H9 (cell line): ENCODE measurements around the gene SURF4. TPM values are rescaled to one million over a fixed set of nuclear protein-coding genes. Genes with fewer than 3 reads are reported as not detected.

Source experiments
- DNase-seq: peaks from one replicate; pipeline ENCODE4 v3.0.0-alpha.2; 2017
- H2AFZ ChIP-seq: one replicate; pipeline ENCODE4 v1.6.1; 2013; ENCODE audit warnings: mild to moderate bottlenecking, low read length, control low read depth, moderate library complexity
- H2AK5ac ChIP-seq: 2 replicates; pipeline ENCODE4 v1.6.1; 2013; ENCODE audit warnings: low read length, control low read depth, mixed read lengths; ENCODE audit not compliant: insufficient read length
- H2BK120ac ChIP-seq: one replicate; pipeline ENCODE4 v1.6.1; 2013; ENCODE audit warnings: low read depth, mild to moderate bottlenecking, low read length, control low read depth, inconsistent platforms; ENCODE audit not compliant: poor library complexity, severe bottlenecking
- H2BK12ac ChIP-seq: 2 replicates; pipeline ENCODE4 v1.6.1; 2013; ENCODE audit warnings: low read length, control low read depth, mixed read lengths, low read depth; ENCODE audit not compliant: insufficient read length
- H2BK15ac ChIP-seq: 2 replicates; pipeline ENCODE4 v1.6.1; 2013; ENCODE audit warnings: low read depth, low read length, control low read depth
- H2BK20ac ChIP-seq: one replicate; pipeline ENCODE4 v1.6.1; 2013; ENCODE audit warnings: low read depth, mild to moderate bottlenecking, low read length, control low read depth, inconsistent platforms; ENCODE audit not compliant: poor library complexity, severe bottlenecking
- H2BK5ac ChIP-seq: 2 replicates; pipeline ENCODE4 v1.6.1; 2013; ENCODE audit warnings: low read length, control low read depth, mixed read lengths; ENCODE audit not compliant: insufficient read length
- H3K14ac ChIP-seq: 2 replicates; pipeline ENCODE4 v1.6.1; 2013; ENCODE audit warnings: low read length, control low read depth; ENCODE audit not compliant: insufficient read depth
- H3K18ac ChIP-seq: 2 replicates; pipeline ENCODE4 v1.6.1; 2013; ENCODE audit warnings: low read depth, mild to moderate bottlenecking, mixed read lengths, low read length, control low read depth; ENCODE audit not compliant: insufficient read length
- H3K23ac ChIP-seq: 2 replicates; pipeline ENCODE4 v1.6.1; 2013; ENCODE audit warnings: low read length, control low read depth, mixed read lengths, low read depth; ENCODE audit not compliant: insufficient read length
- H3K23me2 ChIP-seq: 2 replicates; pipeline ENCODE4 v1.6.1; 2013; ENCODE audit warnings: low read depth, mild to moderate bottlenecking, mixed read lengths, low read length, control low read depth; ENCODE audit not compliant: insufficient read length, poor library complexity, severe bottlenecking
- H3K27ac ChIP-seq: 2 replicates; pipeline ENCODE4 v1.5.1; 2013; ENCODE audit warnings: low read length, control low read depth, mixed read lengths, low read depth; ENCODE audit not compliant: insufficient read length
- H3K27me3 ChIP-seq: 2 replicates; pipeline ENCODE4 v1.6.1; 2013; ENCODE audit warnings: low read length, control low read depth, inconsistent platforms; ENCODE audit not compliant: insufficient read depth
- H3K4ac ChIP-seq: 2 replicates; pipeline ENCODE4 v1.6.1; 2013; ENCODE audit warnings: low read depth, mild to moderate bottlenecking, control low read depth, inconsistent platforms, low read length, moderate library complexity
- H3K4me1 ChIP-seq: 2 replicates; pipeline ENCODE4 v1.6.1; 2013; ENCODE audit warnings: low read length, control low read depth, inconsistent platforms; ENCODE audit not compliant: insufficient read depth
- H3K4me2 ChIP-seq: 2 replicates; pipeline ENCODE4 v1.6.1; 2013; ENCODE audit warnings: low read length, control low read depth, mixed read lengths; ENCODE audit not compliant: insufficient read length, insufficient read depth
- H3K56ac ChIP-seq: 2 replicates; pipeline ENCODE4 v1.6.1; 2013; ENCODE audit warnings: low read depth, mild to moderate bottlenecking, mixed read lengths, low read length, control low read depth; ENCODE audit not compliant: insufficient read length
- H3K79me1 ChIP-seq: 2 replicates; pipeline ENCODE4 v1.6.1; 2013; ENCODE audit warnings: low read depth, mild to moderate bottlenecking, moderate library complexity, low read length, control low read depth, inconsistent platforms; ENCODE audit not compliant: insufficient read depth, poor library complexity, severe bottlenecking
- H3K79me2 ChIP-seq: 2 replicates; pipeline ENCODE4 v1.6.1; 2013; ENCODE audit warnings: low read length, control low read depth, inconsistent platforms; ENCODE audit not compliant: insufficient read depth
- H3K9ac ChIP-seq: 2 replicates; pipeline ENCODE4 v1.6.1; 2013; ENCODE audit warnings: low read length, control low read depth, mixed read lengths; ENCODE audit not compliant: insufficient read length; ENCODE audit errors: extremely low read depth
- H3K9me3 ChIP-seq: one replicate; pipeline ENCODE4 v1.6.1; 2013; ENCODE audit warnings: low read depth, low read length, inconsistent platforms; ENCODE audit not compliant: control insufficient read depth
- H3T11ph ChIP-seq: one replicate; pipeline ENCODE4 v1.6.1; 2013; ENCODE audit warnings: mild to moderate bottlenecking, low read length, control low read depth, inconsistent platforms
- H4K20me1 ChIP-seq: one replicate; pipeline ENCODE4 v1.6.1; 2013; ENCODE audit not compliant: control insufficient read depth, insufficient read length, insufficient read depth
- H4K5ac ChIP-seq: 2 replicates; pipeline ENCODE4 v1.6.1; 2013; ENCODE audit warnings: low read depth, mild to moderate bottlenecking, mixed read lengths, low read length, control low read depth; ENCODE audit not compliant: insufficient read length
- H4K8ac ChIP-seq: replicated peaks from 2 replicates; pipeline ENCODE4 v1.6.1; 2013; ENCODE audit warnings: low read length, control low read depth, mixed read lengths, low read depth; ENCODE audit not compliant: insufficient read length
- H4K91ac ChIP-seq: 2 replicates; pipeline ENCODE4 v1.6.1; 2013; ENCODE audit warnings: low read depth, mild to moderate bottlenecking, moderate library complexity, mixed read lengths, low read length, control low read depth; ENCODE audit not compliant: insufficient read length
- H3K27ac Mint-ChIP-seq, 3 experiments: 2 replicates in 2 of 3; 3 replicates in 1 of 3; pipeline ENCODE4 v1.8.0; 2020 to 2021; ENCODE audit warnings: mixed read lengths in 3 of 3, mild to moderate bottlenecking in 1 of 3, moderate library complexity in 1 of 3
- H3K27me3 Mint-ChIP-seq: 2 replicates; pipeline ENCODE4 v1.8.0; 2021; ENCODE audit warnings: low read depth, mild to moderate bottlenecking, moderate library complexity, mixed read lengths
- H3K36me3 Mint-ChIP-seq, 3 experiments: 2 replicates in 2 of 3; 3 replicates in 1 of 3; pipeline ENCODE4 v1.8.0; 2020 to 2021; ENCODE audit warnings: low read depth in 3 of 3, mixed read lengths in 3 of 3; ENCODE audit not compliant: insufficient read depth in 1 of 3
- H3K4me1 Mint-ChIP-seq, 2 experiments: 2 replicates each; pipeline ENCODE4 v1.8.0; 2020; ENCODE audit warnings: mixed read lengths in 2 of 2
- H3K4me3 Mint-ChIP-seq, 2 experiments: 2 replicates in 1 of 2; 3 replicates in 1 of 2; pipeline ENCODE4 v1.8.0; 2020 to 2021; ENCODE audit warnings: mild to moderate bottlenecking in 2 of 2, mixed read lengths in 2 of 2, moderate library complexity in 1 of 2
- H3K9me3 Mint-ChIP-seq, 2 experiments: 2 replicates in 1 of 2; 3 replicates in 1 of 2; pipeline ENCODE4 v1.8.0; 2020; ENCODE audit warnings: mild to moderate bottlenecking in 2 of 2, mixed read lengths in 2 of 2, moderate library complexity in 1 of 2
- WGBS: extraction: QIAGEN DNeasy Blood & Tissue Kit; methylation state at CpG from one replicate; pipeline ENCODE4 v1.1.7; 2013; ENCODE audit warnings: missing lambda C conversion rate, low lambda C conversion rate, mixed read lengths; ENCODE audit not compliant: insufficient read length; ENCODE audit errors: extremely low coverage; 5-methylcytosine and 5-hydroxymethylcytosine counted together
- total RNA-seq: library from RNA; stranded (reverse); gene quantifications from 2 replicates; pipeline ENCODE4 v1.2.1, GENCODE V29; 2021
- TF ChIP-seq, protein P1 (sequence below): fragments of 200-600 bp; sonication (generic); conservative IDR thresholded peaks from 3 replicates; pipeline ENCODE4 v1.8.0; 2021; ENCODE audit warnings: antibody characterized with exemption, mild to moderate bottlenecking

Gene SURF4
- total RNA-seq, 1 experiment from 2014 or later = 146 TPM

DNA sequence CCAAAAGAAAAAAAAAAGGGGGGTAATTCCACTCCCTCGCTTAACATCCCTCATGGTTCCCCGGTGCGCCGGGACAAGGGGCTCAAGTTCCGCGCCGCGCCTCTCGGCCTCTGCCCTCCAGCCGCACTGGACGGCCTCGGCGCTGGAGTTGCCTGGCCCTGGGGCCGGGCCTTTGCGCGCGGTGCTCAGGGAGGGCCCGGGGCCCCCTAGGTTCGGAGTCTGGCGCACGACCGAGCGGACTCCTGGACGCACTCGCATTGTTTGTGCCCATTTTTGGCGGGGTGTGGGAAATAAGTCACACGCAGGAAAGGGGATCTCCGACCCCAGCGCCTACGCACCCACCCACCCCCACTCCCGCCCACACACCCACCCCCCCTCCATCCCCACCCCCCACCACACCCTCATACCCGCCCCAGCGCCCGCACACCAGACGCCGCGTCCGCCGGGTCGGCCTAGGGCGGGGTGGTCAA, 28.3 kb downstream of the SURF4 start:
- Histone ChIP-seq H3K4me1 (no peaks in the 10 kb centered on the region; the same call in 1 of the 2 replicates), H3K14ac (0 out of 2 replicates have a peak overlapping the region, but pooled peaks have one; percentile 26), H2AK5ac (no peak overlapping the region), H2BK20ac (no peak overlapping the region), H3K23me2 (peaks cover 5% of the 10 kb centered on the region), H3K18ac (peak overlapping the region; percentile 57), H2BK120ac (no peak overlapping the region), H2AFZ (no peak overlapping the region), H3K4me2 (peak overlapping the region; percentile 42), H4K5ac (no peak overlapping the region), H2BK5ac (no peak overlapping the region), H2BK12ac (no peak overlapping the region), H3K56ac (no peak overlapping the region), H3K4ac (no peak overlapping the region), H3K79me2 (peaks cover 13% of the 10 kb centered on the region; the same call in 1 of the 2 replicates), H2BK15ac (no peak overlapping the region), H3T11ph (no peak overlapping the region), H3K79me1 (peaks cover 10% of the 10 kb centered on the region), H3K9me3 (no peaks in the 10 kb centered on the region), H4K91ac (no peak overlapping the region), H4K8ac (no peak overlapping the region), H3K9ac (peak overlapping the region; percentile 68), H3K23ac (no peak overlapping the region), H4K20me1 (no peaks in the 10 kb centered on the region), H3K27ac (no peak overlapping the region), H3K27me3 (no peaks in the 10 kb centered on the region)
- Mint-ChIP-seq H3K9me3 (peaks cover 0 to 3% of the 10 kb centered on the region in 2 experiments; a peak in 1 of 5 replicates), H3K36me3 (peaks cover 64 to 89% (median 84%) of the 10 kb centered on the region in 3 experiments), H3K4me3 (peak overlapping the region; percentile 95 to 99), H3K27me3 (no peaks in the 10 kb centered on the region), H3K4me1 (peaks cover 22 to 34% of the 10 kb centered on the region in 2 experiments), H3K27ac (peak overlapping the region in 2 of 3 experiments; percentile 89 to 100; a peak in 2 of 7 replicates)
- TF ChIP-seq, protein P1, sequence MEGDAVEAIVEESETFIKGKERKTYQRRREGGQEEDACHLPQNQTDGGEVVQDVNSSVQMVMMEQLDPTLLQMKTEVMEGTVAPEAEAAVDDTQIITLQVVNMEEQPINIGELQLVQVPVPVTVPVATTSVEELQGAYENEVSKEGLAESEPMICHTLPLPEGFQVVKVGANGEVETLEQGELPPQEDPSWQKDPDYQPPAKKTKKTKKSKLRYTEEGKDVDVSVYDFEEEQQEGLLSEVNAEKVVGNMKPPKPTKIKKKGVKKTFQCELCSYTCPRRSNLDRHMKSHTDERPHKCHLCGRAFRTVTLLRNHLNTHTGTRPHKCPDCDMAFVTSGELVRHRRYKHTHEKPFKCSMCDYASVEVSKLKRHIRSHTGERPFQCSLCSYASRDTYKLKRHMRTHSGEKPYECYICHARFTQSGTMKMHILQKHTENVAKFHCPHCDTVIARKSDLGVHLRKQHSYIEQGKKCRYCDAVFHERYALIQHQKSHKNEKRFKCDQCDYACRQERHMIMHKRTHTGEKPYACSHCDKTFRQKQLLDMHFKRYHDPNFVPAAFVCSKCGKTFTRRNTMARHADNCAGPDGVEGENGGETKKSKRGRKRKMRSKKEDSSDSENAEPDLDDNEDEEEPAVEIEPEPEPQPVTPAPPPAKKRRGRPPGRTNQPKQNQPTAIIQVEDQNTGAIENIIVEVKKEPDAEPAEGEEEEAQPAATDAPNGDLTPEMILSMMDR = no peak
- no peak for DNase-seq
- no CpG with 5 or more reads among the region's 41 CpGs for WGBS
